HG03066 (cell line): ENCODE measurements around the gene LMBR1.
"Not testable (repeated sequence)": the region's sequence is repeated elsewhere in the genome, so short reads cannot be mapped to it uniquely, and the experiment has no call there.

Source experiments
- ATAC-seq: cut with Tn5 transposase; IDR thresholded peaks from one replicate; pipeline ENCODE4 v1.9.1; 2021; ENCODE audit warnings: low read depth; ENCODE audit not compliant: unreplicated experiment

The LMBR1 gene

GRCh38 chr7:156637093-156637492 is 255.9 kb downstream of the LMBR1 start:
- ATAC-seq = not testable (repeated sequence)

GRCh38 chr7:156635529-156636385 is 257.2 kb downstream of the LMBR1 start:
- no peak for ATAC-seq

GRCh38 chr7:156634117-156634516 is 258.9 kb downstream of the LMBR1 start:
- no peak for ATAC-seq

GRCh38 chr7:156629873-156630272 is 263.1 kb downstream of the LMBR1 start:
- no peak for ATAC-seq

GRCh38 chr7:156628562-156628961 is 264.4 kb downstream of the LMBR1 start:
- ATAC-seq = no peak
